SK-N-SH treated with all-trans-retinoic acid at 6 μM for 48 hours (cell line): ENCODE data around the gene TEAD4.

Experiments
- ATAC-seq: fragments of 200-7000 bp; cut with Tn5 transposase; 3 replicates; pipeline ENCODE4 v1.9.1; 2020; ENCODE audit warnings: mild to moderate bottlenecking, moderate library complexity
- ARNTL ChIP-seq: fragments of 450-650 bp; formaldehyde crosslinking; IDR thresholded peaks from 2 replicates; pipeline ENCODE4 v1.5.0; 2020; ENCODE audit warnings: low read depth, mild to moderate bottlenecking, moderate library complexity, borderline replicate concordance
- BACH2 ChIP-seq: fragments of 250-450 bp; sonication (Bioruptor Pico); IDR thresholded peaks from 2 replicates; pipeline ENCODE4 v1.9.0; 2021; ENCODE audit warnings: mild to moderate bottlenecking, borderline replicate concordance
- CSDC2 ChIP-seq: fragments of 250-450 bp; sonication (Bioruptor Pico); IDR thresholded peaks from 2 replicates; pipeline ENCODE4 v1.5.0; 2020; ENCODE audit warnings: mild to moderate bottlenecking, moderate library complexity
- ESRRG ChIP-seq: fragments of 250-450 bp; sonication (Bioruptor Pico); IDR thresholded peaks from 2 replicates; pipeline ENCODE4 v1.6.1; 2021; ENCODE audit warnings: mild to moderate bottlenecking
- GLIS3 ChIP-seq: fragments of 250-450 bp; sonication (Bioruptor Pico); IDR thresholded peaks from 2 replicates; pipeline ENCODE4 v1.5.0; 2020; ENCODE audit warnings: mild to moderate bottlenecking, moderate library complexity
- ISL1 ChIP-seq: fragments of 250-450 bp; sonication (Bioruptor Pico); IDR thresholded peaks from 2 replicates; pipeline ENCODE4 v2.1.2; 2022; ENCODE audit warnings: mild to moderate bottlenecking, moderate library complexity
- OSR1 ChIP-seq: fragments of 250-450 bp; sonication (Bioruptor Pico); IDR thresholded peaks from 2 replicates; pipeline ENCODE4 v1.8.0; 2022; ENCODE audit warnings: moderate library complexity, mild to moderate bottlenecking, inconsistent platforms
- PPARA ChIP-seq: fragments of 250-450 bp; sonication (Bioruptor Pico); IDR thresholded peaks from 2 replicates; pipeline ENCODE4 v1.5.0; 2020; ENCODE audit warnings: mild to moderate bottlenecking, borderline replicate concordance
- RARB ChIP-seq: fragments of 250-450 bp; sonication (Bioruptor Pico); IDR thresholded peaks from 2 replicates; pipeline ENCODE4 v1.8.0; 2021; ENCODE audit warnings: mild to moderate bottlenecking, moderate library complexity
- TCF4 ChIP-seq: fragments of 250-450 bp; sonication (Bioruptor Pico); IDR thresholded peaks from 2 replicates; pipeline ENCODE4 v1.8.0; 2021; ENCODE audit warnings: mild to moderate bottlenecking, moderate library complexity, borderline replicate concordance
- TOX ChIP-seq: fragments of 250-450 bp; sonication (Bioruptor Pico); IDR thresholded peaks from 2 replicates; pipeline ENCODE4 v1.8.0; 2021; ENCODE audit warnings: mild to moderate bottlenecking, moderate library complexity, borderline replicate concordance
- TSHZ2 ChIP-seq: fragments of 250-450 bp; sonication (Bioruptor Pico); IDR thresholded peaks from 2 replicates; pipeline ENCODE4 v1.5.0; 2020; ENCODE audit warnings: mild to moderate bottlenecking, moderate library complexity
- ZC3H10 ChIP-seq: fragments of 250-450 bp; sonication (Bioruptor Pico); IDR thresholded peaks from 2 replicates; pipeline ENCODE4 v1.5.1; 2021; ENCODE audit warnings: mild to moderate bottlenecking, moderate library complexity
- ZFP3 ChIP-seq: fragments of 250-450 bp; sonication (Bioruptor Pico); IDR thresholded peaks from 2 replicates; pipeline ENCODE4 v1.5.0; 2020; ENCODE audit warnings: mild to moderate bottlenecking, moderate library complexity
- ZFP30 ChIP-seq: fragments of 450-650 bp; formaldehyde crosslinking; IDR thresholded peaks from 2 replicates; pipeline ENCODE4 v1.5.0; 2022; ENCODE audit warnings: mild to moderate bottlenecking, moderate library complexity
- ZNF565 ChIP-seq: fragments of 450-650 bp; formaldehyde crosslinking; conservative IDR thresholded peaks from 2 replicates; pipeline ENCODE4 v1.5.0; 2020; ENCODE audit warnings: low read depth, mild to moderate bottlenecking, moderate library complexity
- ZNF70 ChIP-seq: fragments of 450-650 bp; formaldehyde crosslinking; IDR thresholded peaks from 2 replicates; pipeline ENCODE4 v1.5.0; 2020; ENCODE audit warnings: mild to moderate bottlenecking, moderate library complexity
- ZNF8 ChIP-seq: fragments of 450-650 bp; formaldehyde crosslinking; IDR thresholded peaks from 2 replicates; pipeline ENCODE4 v1.5.0; 2020; ENCODE audit warnings: mild to moderate bottlenecking, moderate library complexity
- TF ChIP-seq, protein P1 (sequence below): fragments of 250-450 bp; sonication (Bioruptor Pico); IDR thresholded peaks from 2 replicates; pipeline ENCODE4 v1.5.1; 2021; ENCODE audit warnings: mild to moderate bottlenecking, moderate library complexity
- TF ChIP-seq, protein P2 (sequence below): fragments of 250-450 bp; sonication (Bioruptor Pico); IDR thresholded peaks from 2 replicates; pipeline ENCODE4 v1.5.1; 2020; ENCODE audit warnings: low read depth, mild to moderate bottlenecking, moderate library complexity
- TF ChIP-seq, protein P3 (sequence below): fragments of 250-450 bp; sonication (Bioruptor Pico); IDR thresholded peaks from 2 replicates; pipeline ENCODE4 v1.8.0; 2021; ENCODE audit warnings: low read depth, mild to moderate bottlenecking, moderate library complexity, borderline replicate concordance

The TEAD4 gene

GRCh38 chr12:2934371-2934770 lies 24.8 kb upstream of the TEAD4 start:
- ATAC-seq, result no peak
- no peak for TF ChIP-seq ARNTL (CRISPR knock-in tag)
- no peak for TF ChIP-seq ZC3H10
- no peak for TF ChIP-seq RARB (CRISPR knock-in tag)

DNA sequence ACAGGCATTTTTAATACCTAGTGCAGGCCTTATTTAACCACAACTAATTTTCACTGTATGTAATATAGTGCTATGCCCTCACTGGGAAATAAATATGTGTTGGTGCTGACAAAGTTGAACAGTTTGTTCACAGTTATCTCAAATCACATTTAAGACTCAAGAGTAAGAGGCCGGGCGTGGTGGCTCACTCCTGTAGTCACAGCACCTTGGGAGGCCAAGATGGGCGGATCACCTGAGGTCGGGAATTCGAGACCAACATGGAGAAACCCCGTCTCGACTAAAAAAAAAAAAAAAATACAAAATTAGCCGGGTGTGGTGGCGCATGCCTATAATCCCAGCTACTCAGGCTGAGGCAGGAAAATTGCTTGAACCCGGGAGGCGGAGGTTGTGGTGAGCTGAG lies 22.9 kb upstream of the TEAD4 start:
- TF ChIP-seq ZNF70, result no peak
- no peak for ATAC-seq

DNA sequence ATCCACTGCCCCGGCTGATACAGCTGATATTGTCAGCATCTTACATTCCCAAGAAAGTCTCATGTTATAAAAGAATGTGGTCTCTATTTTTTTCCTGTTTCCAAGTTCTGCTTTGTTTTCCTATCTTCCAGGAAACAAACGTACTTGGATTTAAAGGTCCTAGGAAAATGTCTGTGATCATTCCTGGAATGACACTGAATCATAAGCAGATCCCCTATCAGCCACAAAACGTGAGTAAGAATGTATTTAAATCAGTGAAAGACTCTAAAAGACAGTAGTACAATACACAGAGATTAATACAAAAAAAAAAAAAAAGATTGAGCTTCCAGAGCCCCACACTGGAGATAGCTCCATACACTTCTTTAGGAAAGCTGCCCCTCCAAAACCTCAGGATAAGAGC lies 21.7 kb upstream of the TEAD4 start:
- TF ChIP-seq ZFP3 (CRISPR knock-in tag) (no peak), RARB (CRISPR knock-in tag) (no peak), PPARA (CRISPR knock-in tag) (no peak), ZC3H10 (no peak), ESRRG (no peak), ZNF565 (no peak), TOX (CRISPR knock-in tag) (no peak), OSR1 (CRISPR knock-in tag) (no peak), ISL1 (no peak), GLIS3 (CRISPR knock-in tag) (no peak), CSDC2 (no peak), ZNF8 (no peak), ARNTL (CRISPR knock-in tag) (no peak)
- TF ChIP-seq, protein P1, sequence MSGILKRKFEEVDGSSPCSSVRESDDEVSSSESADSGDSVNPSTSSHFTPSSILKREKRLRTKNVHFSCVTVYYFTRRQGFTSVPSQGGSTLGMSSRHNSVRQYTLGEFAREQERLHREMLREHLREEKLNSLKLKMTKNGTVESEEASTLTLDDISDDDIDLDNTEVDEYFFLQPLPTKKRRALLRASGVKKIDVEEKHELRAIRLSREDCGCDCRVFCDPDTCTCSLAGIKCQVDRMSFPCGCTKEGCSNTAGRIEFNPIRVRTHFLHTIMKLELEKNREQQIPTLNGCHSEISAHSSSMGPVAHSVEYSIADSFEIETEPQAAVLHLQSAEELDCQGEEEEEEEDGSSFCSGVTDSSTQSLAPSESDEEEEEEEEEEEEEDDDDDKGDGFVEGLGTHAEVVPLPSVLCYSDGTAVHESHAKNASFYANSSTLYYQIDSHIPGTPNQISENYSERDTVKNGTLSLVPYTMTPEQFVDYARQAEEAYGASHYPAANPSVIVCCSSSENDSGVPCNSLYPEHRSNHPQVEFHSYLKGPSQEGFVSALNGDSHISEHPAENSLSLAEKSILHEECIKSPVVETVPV (CRISPR knock-in tag), result no peak
- TF ChIP-seq, protein P2, sequence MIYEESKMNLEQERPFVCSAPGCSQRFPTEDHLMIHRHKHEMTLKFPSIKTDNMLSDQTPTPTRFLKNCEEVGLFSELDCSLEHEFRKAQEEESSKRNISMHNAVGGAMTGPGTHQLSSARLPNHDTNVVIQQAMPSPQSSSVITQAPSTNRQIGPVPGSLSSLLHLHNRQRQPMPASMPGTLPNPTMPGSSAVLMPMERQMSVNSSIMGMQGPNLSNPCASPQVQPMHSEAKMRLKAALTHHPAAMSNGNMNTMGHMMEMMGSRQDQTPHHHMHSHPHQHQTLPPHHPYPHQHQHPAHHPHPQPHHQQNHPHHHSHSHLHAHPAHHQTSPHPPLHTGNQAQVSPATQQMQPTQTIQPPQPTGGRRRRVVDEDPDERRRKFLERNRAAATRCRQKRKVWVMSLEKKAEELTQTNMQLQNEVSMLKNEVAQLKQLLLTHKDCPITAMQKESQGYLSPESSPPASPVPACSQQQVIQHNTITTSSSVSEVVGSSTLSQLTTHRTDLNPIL (CRISPR knock-in tag), result no peak
- no peak for ATAC-seq

DNA sequence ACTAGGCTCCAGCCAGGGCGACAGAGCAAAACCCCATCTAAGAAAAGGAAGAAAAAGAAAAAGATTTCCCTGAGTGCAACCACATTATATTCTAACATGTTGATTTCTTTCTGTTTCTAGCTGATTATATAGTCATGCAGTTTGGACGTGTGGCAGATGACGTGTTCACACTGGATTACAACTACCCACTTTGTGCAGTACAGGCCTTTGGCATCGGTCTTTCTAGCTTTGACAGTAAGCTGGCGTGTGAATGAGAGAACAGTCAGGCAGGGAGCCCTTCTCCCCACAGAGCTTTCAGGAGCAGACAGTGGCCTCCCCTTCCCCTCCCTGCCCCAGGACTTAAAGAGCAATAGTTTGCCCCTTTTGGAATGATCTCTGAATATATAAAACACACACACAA lies 20.0 kb upstream of the TEAD4 start:
- ATAC-seq, result no peak
- no peak for TF ChIP-seq GLIS3 (CRISPR knock-in tag)
- TF ChIP-seq, protein P2 (CRISPR knock-in tag), result no peak
- no peak for TF ChIP-seq ZFP30 (CRISPR knock-in tag)
- TF ChIP-seq BACH2, result no peak
- TF ChIP-seq ZNF565, result no peak
- no peak for TF ChIP-seq ESRRG
- no peak for TF ChIP-seq ZC3H10
- no peak for TF ChIP-seq ISL1
- TF ChIP-seq, protein P1 (CRISPR knock-in tag), result no peak
- no peak for TF ChIP-seq RARB (CRISPR knock-in tag)
- TF ChIP-seq ZNF8, result no peak
- TF ChIP-seq ZFP3 (CRISPR knock-in tag), result no peak
- TF ChIP-seq CSDC2, result no peak
- TF ChIP-seq, protein P3, sequence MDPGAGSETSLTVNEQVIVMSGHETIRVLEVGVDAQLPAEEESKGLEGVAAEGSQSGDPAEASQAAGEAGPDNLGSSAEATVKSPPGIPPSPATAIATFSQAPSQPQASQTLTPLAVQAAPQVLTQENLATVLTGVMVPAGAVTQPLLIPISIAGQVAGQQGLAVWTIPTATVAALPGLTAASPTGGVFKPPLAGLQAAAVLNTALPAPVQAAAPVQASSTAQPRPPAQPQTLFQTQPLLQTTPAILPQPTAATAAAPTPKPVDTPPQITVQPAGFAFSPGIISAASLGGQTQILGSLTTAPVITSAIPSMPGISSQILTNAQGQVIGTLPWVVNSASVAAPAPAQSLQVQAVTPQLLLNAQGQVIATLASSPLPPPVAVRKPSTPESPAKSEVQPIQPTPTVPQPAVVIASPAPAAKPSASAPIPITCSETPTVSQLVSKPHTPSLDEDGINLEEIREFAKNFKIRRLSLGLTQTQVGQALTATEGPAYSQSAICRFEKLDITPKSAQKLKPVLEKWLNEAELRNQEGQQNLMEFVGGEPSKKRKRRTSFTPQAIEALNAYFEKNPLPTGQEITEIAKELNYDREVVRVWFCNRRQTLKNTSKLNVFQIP (CRISPR knock-in tag), result no peak
- TF ChIP-seq ZNF70, result no peak
- TF ChIP-seq PPARA (CRISPR knock-in tag), result no peak
- no peak for TF ChIP-seq TSHZ2
- no peak for TF ChIP-seq TCF4 (CRISPR knock-in tag)
- TF ChIP-seq OSR1 (CRISPR knock-in tag), result no peak
- no peak for TF ChIP-seq TOX (CRISPR knock-in tag)
